ENCODE results near the gene NRM. TPM values are rescaled to one million over a fixed set of nuclear protein-coding genes. Genes with fewer than 3 reads are reported as not detected.
A peak's percentile ranks its signal among the peaks of the same experiment; 100 is the strongest.

NRM gene, protein sequence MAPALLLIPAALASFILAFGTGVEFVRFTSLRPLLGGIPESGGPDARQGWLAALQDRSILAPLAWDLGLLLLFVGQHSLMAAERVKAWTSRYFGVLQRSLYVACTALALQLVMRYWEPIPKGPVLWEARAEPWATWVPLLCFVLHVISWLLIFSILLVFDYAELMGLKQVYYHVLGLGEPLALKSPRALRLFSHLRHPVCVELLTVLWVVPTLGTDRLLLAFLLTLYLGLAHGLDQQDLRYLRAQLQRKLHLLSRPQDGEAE
- 10 to 100 TPM in 2 of 3 donors, 1 to 10 TPM in 1; 9.7 to 10.5 (median 10.2) TPM for total RNA-seq

- Mint-ChIP-seq H3K4me1 (ENCODE audit: low read depth) (peaks cover 44% of the 10 kb centered on the region), H3K27me3 (ENCODE audit: low read depth) (no peaks in the 10 kb centered on the region)
- ATAC-seq, result peak; percentile 49 to 57
Observed at GRCh38 chr6:30690403-30691207, at the start of gene NRM. TSS of gene NRM (minus strand) at chr6:30690984. CDS start at chr6:30690974, 10 bp downstream.

GRCh38 chr6:30740540-30740870 is 49.7 kb upstream of the NRM start:
- DNase-seq (no peak), ATAC-seq (no peak)
- H3K4me3 Mint-ChIP-seq, result peak overlapping the region; percentile 98
- H3K9me3 Mint-ChIP-seq, result no peaks in the 10 kb centered on the region
- H3K4me1 Mint-ChIP-seq (ENCODE audit: low read depth), result peaks cover 78% of the 10 kb centered on the region
- no peaks in the 10 kb centered on the region for H3K27me3 Mint-ChIP-seq (ENCODE audit: low read depth)
- peaks cover 42% of the 10 kb centered on the region for H3K36me3 Mint-ChIP-seq (ENCODE audit: insufficient read depth)

More at GRCh38 chr6:30690403-30691207, at the start of gene NRM:
- Mint-ChIP-seq H3K36me3 (ENCODE audit: insufficient read depth) (peaks cover under 1% of the 10 kb centered on the region), H3K9me3 (no peaks in the 10 kb centered on the region), H3K4me3 (peak within 1 kb of the TSS; percentile 82)
- peak; percentile 69 for DNase-seq

DNA sequence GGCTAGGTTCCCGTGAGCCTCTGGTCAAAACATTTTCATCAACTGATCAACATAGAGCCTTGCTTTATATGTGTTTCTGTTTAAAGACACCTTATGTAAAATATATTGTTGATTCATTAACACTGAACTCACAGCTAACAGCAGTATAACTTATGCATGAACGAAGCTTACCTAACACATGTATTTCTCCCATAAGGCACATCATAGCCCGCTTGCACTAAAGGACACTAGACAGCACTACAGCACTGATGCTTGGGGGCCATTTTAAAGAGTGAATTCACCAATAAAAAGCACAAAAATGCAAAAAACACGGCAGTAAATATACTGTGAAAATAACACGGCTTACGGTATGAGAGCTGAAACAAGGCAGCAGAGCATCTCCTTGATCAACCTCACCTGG is 47.7 kb upstream of the NRM start:
- peaks cover 40% of the 10 kb centered on the region for H3K36me3 Mint-ChIP-seq (ENCODE audit: insufficient read depth)
- no peak for DNase-seq
- H3K9me3 Mint-ChIP-seq, result no peaks in the 10 kb centered on the region
- no peaks in the 10 kb centered on the region for H3K27me3 Mint-ChIP-seq (ENCODE audit: low read depth)
- H3K4me1 Mint-ChIP-seq (ENCODE audit: low read depth), result peaks cover 76% of the 10 kb centered on the region
- ATAC-seq, result no peak
- peak overlapping the region; percentile 51 for H3K4me3 Mint-ChIP-seq

DNA sequence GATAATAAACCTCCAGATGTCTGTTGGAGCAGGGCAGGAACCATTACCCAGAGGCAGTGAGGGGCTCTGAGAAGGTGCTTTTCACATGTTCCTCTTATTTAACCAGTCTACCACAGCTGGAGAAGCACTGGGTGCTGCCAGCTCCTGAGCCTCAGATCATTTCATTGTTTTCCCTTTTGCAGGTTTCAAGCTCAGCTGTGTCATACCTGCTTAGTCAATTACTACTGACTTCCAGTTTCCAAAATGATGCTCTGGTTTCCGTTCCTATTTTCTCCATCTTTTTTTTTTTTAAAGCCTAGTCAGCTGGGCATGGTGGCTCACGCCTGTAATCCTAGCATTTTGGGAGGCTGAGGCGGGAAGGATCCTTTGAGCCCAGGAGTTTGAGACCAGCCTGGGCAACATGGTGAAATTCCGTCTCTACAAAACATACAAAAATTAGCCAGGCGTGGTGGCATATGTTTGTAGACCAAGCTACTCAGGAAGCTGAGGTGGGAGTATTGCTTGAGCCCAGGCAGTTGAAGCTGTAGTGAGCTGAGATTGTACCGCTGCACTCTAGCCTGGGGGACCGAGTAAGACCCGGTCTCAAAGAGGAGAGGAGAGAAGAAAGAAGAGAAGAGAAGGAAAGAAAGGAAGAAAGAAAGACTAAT is 45.0 kb upstream of the NRM start:
- H3K4me3 Mint-ChIP-seq, result peak overlapping the region; percentile 71
- no peaks in the 10 kb centered on the region for H3K9me3 Mint-ChIP-seq
- peaks cover 71% of the 10 kb centered on the region for H3K4me1 Mint-ChIP-seq (ENCODE audit: low read depth)
- DNase-seq (no peak), ATAC-seq (peak; percentile 43 to 48)
- H3K36me3 Mint-ChIP-seq (ENCODE audit: insufficient read depth), result peaks cover 32% of the 10 kb centered on the region
- H3K27me3 Mint-ChIP-seq (ENCODE audit: low read depth), result no peaks in the 10 kb centered on the region

DNA sequence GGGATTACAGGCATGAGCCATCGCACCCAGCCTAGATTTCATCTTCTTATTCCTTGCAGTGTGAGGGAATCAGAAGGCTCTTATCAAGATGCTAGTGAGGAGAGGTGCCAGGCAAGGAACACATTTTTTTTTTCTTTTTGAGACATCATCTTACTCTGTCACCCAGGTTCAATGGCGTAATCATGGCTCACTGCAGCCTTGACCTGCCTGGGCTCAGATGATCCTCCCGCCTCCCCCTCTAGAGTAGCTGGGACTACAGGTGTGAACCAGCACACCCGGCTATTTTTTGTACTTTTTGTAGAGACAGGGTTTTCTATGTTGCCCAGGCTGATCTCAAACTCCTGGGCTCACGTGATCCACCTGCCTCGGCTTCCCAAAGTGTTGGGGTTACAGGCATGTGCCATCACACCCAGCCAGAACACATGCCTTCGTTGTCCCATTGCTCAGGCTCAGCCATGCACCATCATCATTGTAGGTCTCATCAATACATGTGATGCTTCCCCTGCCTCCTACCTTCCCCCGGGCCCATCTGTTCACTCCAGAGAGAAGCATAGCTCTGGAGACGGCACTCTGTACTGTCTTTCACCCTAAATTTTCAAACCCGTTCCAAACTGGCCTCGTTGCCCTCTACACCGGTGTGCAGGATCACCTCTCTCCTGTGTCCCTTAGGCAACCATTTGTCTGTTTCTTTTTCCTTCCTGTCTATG is 41.6 kb upstream of the NRM start:
- ATAC-seq (no peak), DNase-seq (no peak)
- Mint-ChIP-seq H3K4me3 (no peak overlapping the region), H3K4me1 (ENCODE audit: low read depth) (peaks cover 51% of the 10 kb centered on the region), H3K36me3 (ENCODE audit: insufficient read depth) (peaks cover 28% of the 10 kb centered on the region), H3K9me3 (no peaks in the 10 kb centered on the region), H3K27me3 (ENCODE audit: low read depth) (no peaks in the 10 kb centered on the region)

GRCh38 chr6:30730601-30731435 is 40.0 kb upstream of the NRM start:
- H3K36me3 Mint-ChIP-seq (ENCODE audit: insufficient read depth), result peaks cover 20% of the 10 kb centered on the region

DNA sequence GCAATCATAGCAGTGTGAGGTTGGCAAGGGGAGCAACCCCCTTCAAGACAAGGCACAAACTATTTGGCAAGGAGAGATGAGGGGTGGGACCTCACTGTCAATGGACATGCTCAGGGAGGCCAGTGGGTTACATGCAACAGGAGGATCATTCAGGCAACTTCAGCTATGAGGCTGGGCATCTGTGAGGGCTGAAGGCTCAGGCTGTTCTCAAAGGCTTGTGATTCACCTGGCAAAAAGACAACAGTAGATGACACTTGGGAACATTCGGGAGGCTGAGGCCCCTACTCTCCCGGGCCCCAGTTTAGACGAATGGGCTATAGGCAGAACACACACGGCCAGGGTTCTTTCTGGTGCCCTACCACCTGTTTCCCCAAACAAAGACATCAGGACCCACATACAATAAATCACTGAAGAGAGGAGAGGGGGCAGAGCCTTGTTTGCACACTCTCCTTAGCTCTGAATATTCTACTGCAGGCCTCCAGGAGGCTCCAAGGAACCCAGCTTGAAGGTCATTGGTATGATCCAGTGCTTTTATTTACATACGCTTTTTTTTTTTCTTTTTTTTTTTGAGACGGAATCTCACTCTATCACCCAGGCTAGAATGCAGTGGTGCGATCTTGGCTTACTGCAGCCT is 37.3 kb upstream of the NRM start:
- ATAC-seq (no peak), DNase-seq (no peak)
- Mint-ChIP-seq H3K9me3 (no peaks in the 10 kb centered on the region), H3K36me3 (ENCODE audit: insufficient read depth) (peaks cover 38% of the 10 kb centered on the region), H3K4me3 (no peak overlapping the region), H3K4me1 (ENCODE audit: low read depth) (peaks cover 44% of the 10 kb centered on the region), H3K27me3 (ENCODE audit: low read depth) (no peaks in the 10 kb centered on the region)

More at GRCh38 chr6:30730601-30731435, 40.0 kb upstream of the NRM start:
- Mint-ChIP-seq H3K9me3 (no peaks in the 10 kb centered on the region), H3K4me3 (peak overlapping the region; percentile 53), H3K4me1 (ENCODE audit: low read depth) (peaks cover 36% of the 10 kb centered on the region), H3K27me3 (ENCODE audit: low read depth) (no peaks in the 10 kb centered on the region)
- ATAC-seq, result peak; percentile 79 to 83
- DNase-seq, result peak; percentile 84

DNA sequence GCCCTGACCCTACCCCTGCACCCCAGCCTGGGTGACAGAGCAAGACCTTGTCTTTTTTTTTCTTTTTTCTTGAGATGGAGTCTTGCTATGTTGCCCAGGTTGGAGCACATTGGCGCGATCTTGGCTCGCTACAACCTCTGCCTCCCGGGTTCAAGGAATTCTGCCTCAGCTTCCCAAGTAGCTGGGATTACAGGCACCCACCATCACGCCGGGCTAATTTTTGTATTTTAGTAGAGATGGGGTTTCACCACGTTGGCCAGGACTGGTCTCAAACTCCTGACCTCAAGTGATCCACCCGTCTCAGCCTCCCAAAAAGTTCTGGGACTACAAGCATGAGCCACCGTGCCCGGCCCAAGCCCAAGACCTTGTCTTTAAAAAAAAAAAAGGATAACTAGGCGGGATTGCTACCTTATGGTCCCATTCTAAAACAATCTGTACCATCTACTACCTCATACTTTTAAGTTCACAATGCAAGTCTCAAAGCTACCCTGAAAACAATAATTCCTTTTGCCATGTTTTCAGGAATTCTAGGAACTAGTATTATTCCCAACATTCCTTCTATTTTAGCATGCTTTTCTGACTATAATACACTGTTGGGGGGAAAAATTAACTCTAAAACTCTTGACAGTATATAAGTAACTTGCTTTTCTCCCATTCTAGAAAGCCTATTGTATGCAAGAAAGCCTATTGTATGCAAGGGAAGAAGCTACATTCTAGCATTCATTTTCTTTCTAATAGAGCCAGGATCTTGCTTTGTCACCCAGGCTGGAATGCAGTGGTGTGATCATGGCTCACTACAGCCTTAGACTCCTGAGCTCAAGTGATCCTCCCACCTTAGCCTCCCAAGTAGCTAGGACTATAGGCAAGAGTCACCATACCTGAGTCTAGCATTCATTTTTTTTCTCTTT is 36.0 kb upstream of the NRM start:
- DNase-seq (no peak), ATAC-seq (no peak)
- H3K4me1 Mint-ChIP-seq (ENCODE audit: low read depth), result peaks cover 45% of the 10 kb centered on the region
- no peaks in the 10 kb centered on the region for H3K9me3 Mint-ChIP-seq
- H3K36me3 Mint-ChIP-seq (ENCODE audit: insufficient read depth), result peaks cover 44% of the 10 kb centered on the region
- H3K4me3 Mint-ChIP-seq, result no peak overlapping the region
- no peaks in the 10 kb centered on the region for H3K27me3 Mint-ChIP-seq (ENCODE audit: low read depth)

DNA sequence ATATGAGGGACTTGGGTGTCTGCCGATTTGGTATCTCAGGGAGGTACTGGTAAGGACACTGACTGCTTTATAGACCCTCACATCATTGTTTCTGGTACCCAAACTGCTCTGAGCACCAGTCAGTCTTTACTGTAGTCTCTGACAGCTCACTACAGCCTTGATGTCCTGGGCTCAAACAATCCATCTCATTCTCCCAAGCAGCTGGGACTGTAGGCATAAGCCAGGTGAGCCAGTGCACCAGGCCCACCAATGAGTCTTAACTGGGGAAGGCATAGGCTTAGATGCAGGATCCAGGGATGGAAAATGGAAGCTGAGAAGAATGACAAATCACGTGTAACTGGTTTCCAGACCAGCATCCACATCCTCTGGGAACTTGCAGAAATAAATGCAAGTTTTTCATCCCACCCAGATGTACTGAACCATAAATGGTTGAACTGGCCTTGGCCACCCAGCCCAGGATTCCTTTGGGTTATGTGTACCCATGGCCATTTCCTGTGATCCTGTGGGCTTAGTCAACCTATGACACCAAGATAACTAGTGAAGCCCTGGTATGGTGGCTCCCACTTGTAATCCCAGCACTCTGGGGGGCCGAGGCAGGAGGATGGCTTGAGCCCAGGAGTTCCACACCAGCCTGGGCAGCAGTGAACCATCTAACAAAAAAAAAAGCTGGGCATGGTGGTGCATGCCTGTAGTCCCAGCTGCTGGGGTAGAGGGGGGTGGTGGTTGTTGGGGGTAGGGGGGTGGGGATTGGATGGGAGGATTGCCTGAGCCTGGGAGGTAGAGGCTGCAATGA is 35.1 kb upstream of the NRM start:
- Mint-ChIP-seq H3K9me3 (no peaks in the 10 kb centered on the region), H3K36me3 (ENCODE audit: insufficient read depth) (peaks cover 48% of the 10 kb centered on the region), H3K27me3 (ENCODE audit: low read depth) (no peaks in the 10 kb centered on the region), H3K4me3 (no peak overlapping the region), H3K4me1 (ENCODE audit: low read depth) (peaks cover 39% of the 10 kb centered on the region)
- ATAC-seq (no peak), DNase-seq (no peak)

- no peak for DNase-seq
- Mint-ChIP-seq H3K36me3 (ENCODE audit: insufficient read depth) (peaks cover 46% of the 10 kb centered on the region), H3K4me3 (peak overlapping the region; percentile 35), H3K4me1 (ENCODE audit: low read depth) (peaks cover 31% of the 10 kb centered on the region), H3K27me3 (ENCODE audit: low read depth) (no peaks in the 10 kb centered on the region), H3K9me3 (no peaks in the 10 kb centered on the region)
- no peak for ATAC-seq
Observed at GRCh38 chr6:30724906-30725667, 34.3 kb upstream of the NRM start.

All from activated T-cell treated with anti-CD3 and anti-CD28 coated beads, Interleukin-2, amount 50 U/mL, for 4 hours (primary cell).